Islet of Langerhans (tissue), 1 donor: ENCODE results near the gene FXYD7.
A peak's percentile ranks its signal among the peaks of the same experiment; 100 is the strongest.

Experiments used
- FAIRE-seq: peaks from one replicate; lab custom pipeline; 2011; peaks lifted over from hg19 to GRCh38; lab: Jason Lieb, UNC

The FXYD7 gene

GRCh38 chr19:35110974-35111373 is 32.1 kb upstream of the FXYD7 start:
- FAIRE-seq = no peak

- FAIRE-seq = no peak
These were observed 29.9 kb upstream of the FXYD7 start for GRCh38 chr19:35112995-35113688.

GRCh38 chr19:35114353-35115176 is 28.5 kb upstream of the FXYD7 start:
- no peak for FAIRE-seq

- no peak for FAIRE-seq
These were observed 27.7 kb upstream of the FXYD7 start, which contains the start of gene FXYD3 for GRCh38 chr19:35115177-35115951. FXYD3 (plus strand) TSS chr19:35115823; CDS start chr19:35119377, 3,554 bp downstream.

- no peak for FAIRE-seq
These were observed 26.8 kb upstream of the FXYD7 start for GRCh38 chr19:35116072-35116801.

GRCh38 chr19:35117116-35117515 is 25.9 kb upstream of the FXYD7 start:
- no peak for FAIRE-seq

- FAIRE-seq = no peak
These were observed 25.3 kb upstream of the FXYD7 start for GRCh38 chr19:35117799-35118198.

GRCh38 chr19:35118268-35119020 is 24.6 kb upstream of the FXYD7 start:
- FAIRE-seq = no peak

GRCh38 chr19:35119091-35119490 is 24.0 kb upstream of the FXYD7 start:
- FAIRE-seq = no peak

GRCh38 chr19:35119578-35120155 is 23.4 kb upstream of the FXYD7 start:
- no peak for FAIRE-seq

- FAIRE-seq = peak; percentile 86
These were observed 22.6 kb upstream of the FXYD7 start for GRCh38 chr19:35120492-35120891.

- FAIRE-seq = no peak
These were observed 22.2 kb upstream of the FXYD7 start for GRCh38 chr19:35120898-35121297.

GRCh38 chr19:35122687-35123551 is 20.1 kb upstream of the FXYD7 start:
- FAIRE-seq = no peak

- no peak for FAIRE-seq
These were observed 19.5 kb upstream of the FXYD7 start for GRCh38 chr19:35123573-35123972.

- FAIRE-seq = no peak
These were observed 18.7 kb upstream of the FXYD7 start for GRCh38 chr19:35124098-35125060.

- no peak for FAIRE-seq
These were observed 17.8 kb upstream of the FXYD7 start for GRCh38 chr19:35125270-35125717.

- no peak for FAIRE-seq
These were observed 17.1 kb upstream of the FXYD7 start for GRCh38 chr19:35125749-35126623.

- FAIRE-seq = no peak
These were observed 16.5 kb upstream of the FXYD7 start for GRCh38 chr19:35126624-35126959.
